GM06990 (cell line): ENCODE data around the gene DDR2.

Source experiments
- DNase-seq: peaks from one replicate; pipeline ENCODE4 v3.0.0-alpha.2; 2011; ENCODE audit not compliant: insufficient read length; ENCODE audit errors: extremely low read depth
- H3K27me3 ChIP-seq: replicated peaks from 2 replicates; pipeline ENCODE4 v1.6.0; 2011; ENCODE audit warnings: low read length; ENCODE audit not compliant: control insufficient read depth, insufficient read depth
- H3K36me3 ChIP-seq: 2 replicates; pipeline ENCODE4 v1.5.1; 2011; ENCODE audit warnings: low read length; ENCODE audit not compliant: control insufficient read depth, insufficient read depth
- H3K4me3 ChIP-seq: replicated peaks from 2 replicates; pipeline ENCODE4 v1.5.1; 2011; ENCODE audit warnings: low read depth, mild to moderate bottlenecking, control low read depth, low read length
- CTCF ChIP-seq: IDR thresholded peaks from 2 replicates; pipeline ENCODE4 v1.5.1; 2011; ENCODE audit warnings: low read length, control low read depth, mild to moderate bottlenecking, inconsistent platforms; ENCODE audit not compliant: insufficient read depth, poor library complexity, severe bottlenecking

Gene DDR2

GRCh38 chr1:162703708-162704107 is 71.4 kb downstream of the DDR2 start:
- no peak for TF ChIP-seq CTCF
- H3K36me3 ChIP-seq = no peaks in the 10 kb centered on the region
- DNase-seq = no peak
- H3K4me3 ChIP-seq = no peak overlapping the region
- H3K27me3 ChIP-seq = no peaks in the 10 kb centered on the region

GRCh38 chr1:162704673-162705424 is 72.6 kb downstream of the DDR2 start:
- DNase-seq = no peak
- Histone ChIP-seq H3K27me3 (no peaks in the 10 kb centered on the region), H3K36me3 (no peaks in the 10 kb centered on the region), H3K4me3 (no peak overlapping the region)
- TF ChIP-seq CTCF = no peak

GRCh38 chr1:162706003-162706402 is 73.7 kb downstream of the DDR2 start:
- Histone ChIP-seq H3K27me3 (no peaks in the 10 kb centered on the region), H3K36me3 (no peaks in the 10 kb centered on the region), H3K4me3 (no peak overlapping the region)
- no peak for TF ChIP-seq CTCF
- DNase-seq = no peak

- Histone ChIP-seq H3K27me3 (no peaks in the 10 kb centered on the region), H3K36me3 (no peaks in the 10 kb centered on the region), H3K4me3 (no peak overlapping the region)
- DNase-seq = no peak
- no peak for TF ChIP-seq CTCF
Observed at GRCh38 chr1:162706606-162707005, 74.3 kb downstream of the DDR2 start.

- no peaks in the 10 kb centered on the region for H3K27me3 ChIP-seq
- H3K4me3 ChIP-seq = no peak overlapping the region
- no peaks in the 10 kb centered on the region for H3K36me3 ChIP-seq
- no peak for TF ChIP-seq CTCF
- DNase-seq = no peak
Observed at GRCh38 chr1:162708286-162708685, 76.0 kb downstream of the DDR2 start.
